Measurements from ENCODE around the gene LIF.

The LIF gene

GRCh38 chr22:30250661-30251267 is 4.2 kb upstream of the LIF start:
- no peak for TF ChIP-seq CTCF (IDR thresholded peaks at IDR 0.05; ENCODE audit: low read depth, low read length, missing control alignments)
- no peak overlapping the region for H3K4me3 ChIP-seq (replicated peaks; ENCODE audit: low read depth, low read length)
- no peak for DNase-seq (ENCODE audit: extremely low read depth, low read depth)

GRCh38 chr22:30250039-30250565 is 3.5 kb upstream of the LIF start:
- no peak for DNase-seq (ENCODE audit: extremely low read depth, low read depth)
- no peak for TF ChIP-seq CTCF (IDR thresholded peaks at IDR 0.05; ENCODE audit: low read depth, low read length, missing control alignments)
- H3K4me3 ChIP-seq (replicated peaks; ENCODE audit: low read depth, low read length) = no peak overlapping the region

- no peak for TF ChIP-seq CTCF (IDR thresholded peaks at IDR 0.05; ENCODE audit: low read depth, low read length, missing control alignments)
- no peak overlapping the region for H3K4me3 ChIP-seq (replicated peaks; ENCODE audit: low read depth, low read length)
- DNase-seq (ENCODE audit: extremely low read depth, low read depth) = no peak
Observed at GRCh38 chr22:30249049-30250038, 2.8 kb upstream of the LIF start.

- DNase-seq (ENCODE audit: extremely low read depth, low read depth) = no peak
- no peak for TF ChIP-seq CTCF (IDR thresholded peaks at IDR 0.05; ENCODE audit: low read depth, low read length, missing control alignments)
- H3K4me3 ChIP-seq (replicated peaks; ENCODE audit: low read depth, low read length) = no peak overlapping the region
Observed at GRCh38 chr22:30248484-30248883, 1.9 kb upstream of the LIF start.

GRCh38 chr22:30247974-30248373 is 1.4 kb upstream of the LIF start:
- DNase-seq (ENCODE audit: extremely low read depth, low read depth) = no peak
- no peak overlapping the region for H3K4me3 ChIP-seq (replicated peaks; ENCODE audit: low read depth, low read length)
- TF ChIP-seq CTCF (IDR thresholded peaks at IDR 0.05; ENCODE audit: low read depth, low read length, missing control alignments) = no peak

GRCh38 chr22:30247561-30247960 is 1.0 kb upstream of the LIF start:
- no peak for DNase-seq (ENCODE audit: extremely low read depth, low read depth)
- no peak for TF ChIP-seq CTCF (IDR thresholded peaks at IDR 0.05; ENCODE audit: low read depth, low read length, missing control alignments)
- H3K4me3 ChIP-seq (replicated peaks; ENCODE audit: low read depth, low read length) = no peak overlapping the region; the same call in 1 of the 2 replicates

All from HFF-Myc (cell line).